HG03097 (cell line): ENCODE measurements around the gene CDC42SE2.
A peak's percentile ranks its signal among the peaks of the same experiment; 100 is the strongest.

Source experiments
- ATAC-seq: cut with Tn5 transposase; IDR thresholded peaks from one replicate; pipeline ENCODE4 v1.9.1; 2021; ENCODE audit not compliant: unreplicated experiment, low FRiP score

CDC42SE2 gene

GRCh38 chr5:131263648-131264450 is at the start of gene CDC42SE2:
Gene CDC42SE2, plus strand, starts transcription at chr5:131264053. Its CDS starts 95,441 bp downstream, at chr5:131359494.
- ATAC-seq: peak; percentile 84

GRCh38 chr5:131214609-131215227 is 49.1 kb upstream of the CDC42SE2 start:
- ATAC-seq: no peak

- ATAC-seq: no peak
Observed at GRCh38 chr5:131217791-131218190, 46.1 kb upstream of the CDC42SE2 start.

- no peak for ATAC-seq
Observed at GRCh38 chr5:131218392-131218791, 45.5 kb upstream of the CDC42SE2 start.

GRCh38 chr5:131220566-131220965 is 43.3 kb upstream of the CDC42SE2 start:
- no peak for ATAC-seq

- no peak for ATAC-seq
Observed at GRCh38 chr5:131221008-131221703, 42.7 kb upstream of the CDC42SE2 start.

- no peak for ATAC-seq
Observed at GRCh38 chr5:131221888-131222287, 42.0 kb upstream of the CDC42SE2 start.

GRCh38 chr5:131222731-131223130 is 41.1 kb upstream of the CDC42SE2 start:
- ATAC-seq: no peak

- no peak for ATAC-seq
Observed at GRCh38 chr5:131223751-131224386, 40.0 kb upstream of the CDC42SE2 start.

GRCh38 chr5:131224387-131225201 is 39.3 kb upstream of the CDC42SE2 start:
- peak; percentile 89 for ATAC-seq

GRCh38 chr5:131225282-131225974 is 38.4 kb upstream of the CDC42SE2 start:
- ATAC-seq: no peak

GRCh38 chr5:131226899-131227298 is 37.0 kb upstream of the CDC42SE2 start:
- ATAC-seq: no peak

GRCh38 chr5:131228646-131229045 is 35.2 kb upstream of the CDC42SE2 start:
- ATAC-seq: no peak

GRCh38 chr5:131229623-131230022 is 34.2 kb upstream of the CDC42SE2 start:
- no peak for ATAC-seq

GRCh38 chr5:131230406-131230805 is 33.4 kb upstream of the CDC42SE2 start:
- ATAC-seq: no peak

- ATAC-seq: no peak
Observed at GRCh38 chr5:131239686-131240085, 24.2 kb upstream of the CDC42SE2 start.

- ATAC-seq: no peak
Observed at GRCh38 chr5:131242728-131243255, 21.1 kb upstream of the CDC42SE2 start.

GRCh38 chr5:131245312-131245711 is 18.5 kb upstream of the CDC42SE2 start:
- ATAC-seq: peak; percentile 51

GRCh38 chr5:131245948-131246347 is 17.9 kb upstream of the CDC42SE2 start:
- no peak for ATAC-seq
